Measurements from ENCODE around the gene STRN4.
"Not testable (repeated sequence)": the region's sequence is repeated elsewhere in the genome, so short reads cannot be mapped to it uniquely, and the experiment has no call there.

Gene STRN4

GRCh38 chr19:46772170-46773017 is 26.1 kb upstream of the STRN4 start:
- DNase-seq = peak; percentile 19

DNA sequence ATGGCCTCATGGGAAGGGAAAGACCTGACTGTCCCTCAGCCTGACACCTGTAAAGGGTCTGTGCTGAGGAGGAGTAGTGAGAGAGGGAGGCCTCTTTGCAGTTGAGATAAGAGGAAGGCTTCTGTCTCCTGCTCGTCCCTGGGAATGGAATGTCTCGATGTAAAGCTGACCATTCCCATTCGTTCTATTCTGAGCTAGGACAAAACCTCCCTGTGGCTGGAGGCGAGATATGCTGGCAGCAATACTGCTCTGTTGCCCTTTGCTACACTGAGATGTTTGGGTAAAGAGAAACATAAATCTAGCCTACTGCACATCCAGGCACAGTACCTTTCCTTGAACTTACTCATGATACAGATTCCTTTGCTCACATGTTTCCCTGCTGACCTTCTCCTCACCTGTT is 22.5 kb upstream of the STRN4 start:
- not testable (repeated sequence) for DNase-seq

DNA sequence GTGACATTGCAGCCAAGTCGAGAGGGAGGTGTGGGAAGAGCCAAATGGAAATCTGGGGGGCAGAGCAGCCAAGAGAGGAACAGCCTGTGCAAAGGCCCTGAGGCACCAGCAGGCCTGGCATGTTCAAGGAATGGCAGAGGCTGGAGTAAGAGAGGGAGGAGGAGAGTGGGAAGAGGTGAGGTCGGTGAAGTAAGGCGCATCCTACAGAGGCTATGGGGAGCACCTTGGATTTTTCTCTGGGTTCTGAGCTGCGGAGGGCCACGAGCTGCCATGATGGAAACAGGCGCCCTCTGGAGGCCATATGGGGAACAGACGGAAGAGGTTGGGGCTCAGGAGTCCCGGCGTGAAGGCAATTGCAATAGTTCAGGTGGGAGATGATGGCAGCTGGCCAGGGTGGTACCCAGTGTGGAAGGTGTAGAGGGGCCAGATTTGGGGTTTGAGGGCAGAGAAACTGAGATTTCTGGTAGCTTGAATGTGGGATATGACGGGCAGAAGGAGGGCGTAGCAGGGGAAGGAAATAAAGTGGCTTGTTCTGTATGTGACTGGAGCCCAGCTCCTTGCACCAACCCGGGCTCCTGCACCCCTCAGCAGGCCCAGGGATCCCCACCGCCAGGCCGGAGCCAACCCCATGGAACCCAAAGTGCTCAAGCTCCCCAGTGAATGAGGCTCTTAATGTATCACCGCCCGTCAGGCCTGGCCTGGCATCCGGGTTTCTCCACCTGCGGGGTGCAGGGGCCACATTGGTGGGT is 20.5 kb upstream of the STRN4 start:
- no peak for DNase-seq

- no peak for DNase-seq
Measured at GRCh38 chr19:46764817-46765291, 18.6 kb upstream of the STRN4 start.

GRCh38 chr19:46762245-46762890 is 16.1 kb upstream of the STRN4 start:
- DNase-seq = no peak

DNA sequence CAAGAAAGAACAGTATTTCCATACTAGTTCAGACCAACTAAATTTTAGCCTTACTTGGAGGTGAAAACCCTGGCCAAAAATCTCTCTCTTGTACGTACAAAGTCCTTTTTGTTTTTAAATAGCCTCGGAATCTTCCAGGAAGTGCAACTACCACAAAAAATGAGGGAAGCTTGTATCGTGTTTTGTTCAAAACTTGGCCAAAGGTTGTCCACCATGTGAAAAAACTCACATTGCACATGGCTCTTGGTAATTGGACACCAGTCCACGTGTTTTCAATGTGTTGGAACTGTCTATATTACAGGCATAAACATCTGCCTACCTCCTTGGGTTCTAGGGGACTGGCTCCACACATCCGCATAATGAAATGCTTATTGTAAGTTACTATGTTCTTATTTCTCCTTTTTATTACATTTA is 15.2 kb upstream of the STRN4 start:
- DNase-seq = no peak

- not testable (repeated sequence) for DNase-seq
Measured at GRCh38 chr19:46760897-46761296, 14.6 kb upstream of the STRN4 start.

GRCh38 chr19:46760363-46760762 is 14.1 kb upstream of the STRN4 start:
- no peak for DNase-seq

GRCh38 chr19:46759817-46760333 is 13.6 kb upstream of the STRN4 start:
- no peak for DNase-seq

GRCh38 chr19:46759206-46759605 is 13.0 kb upstream of the STRN4 start:
- no peak for DNase-seq

GRCh38 chr19:46756544-46756888 is 10.3 kb upstream of the STRN4 start:
- no peak for DNase-seq

GRCh38 chr19:46755853-46756543 is 9.7 kb upstream of the STRN4 start:
- DNase-seq = no peak

GRCh38 chr19:46755077-46755852 is 9.0 kb upstream of the STRN4 start:
- no peak for DNase-seq

DNA sequence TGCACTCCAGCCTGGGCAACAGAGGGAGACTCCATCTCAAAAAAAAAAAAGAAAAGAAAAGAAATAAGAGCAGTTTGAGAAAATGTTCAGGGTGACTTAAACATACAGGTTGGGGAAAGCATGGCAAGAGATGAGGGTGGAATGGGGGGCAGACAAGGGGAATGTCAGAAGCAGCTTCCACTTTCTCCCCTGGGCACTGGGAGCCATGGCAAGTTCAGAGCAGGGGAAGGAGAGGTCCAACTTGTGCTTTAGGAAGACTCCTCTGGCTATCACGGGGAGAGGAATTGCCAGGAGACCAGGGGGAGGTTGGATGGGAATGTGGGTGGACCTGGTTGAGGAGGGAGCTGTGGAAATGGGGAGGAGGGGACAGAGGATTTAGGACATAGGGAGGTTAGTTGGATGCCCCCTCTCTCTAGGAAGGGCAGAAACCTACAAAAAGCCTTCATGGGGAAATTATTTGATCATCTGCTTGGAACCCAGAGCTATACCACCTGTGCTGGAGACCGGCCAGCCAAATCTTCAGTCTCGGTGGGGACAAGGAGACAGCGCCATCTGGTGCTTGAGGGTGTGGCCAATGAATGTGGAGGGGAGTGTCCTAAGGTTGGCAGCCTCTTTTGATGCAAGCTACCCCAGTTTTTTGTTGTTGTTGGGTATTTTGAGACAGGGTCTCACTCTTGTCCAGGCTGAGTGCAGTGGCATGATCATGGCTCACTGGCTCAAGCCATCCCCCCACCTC is 7.3 kb upstream of the STRN4 start:
- DNase-seq = peak; percentile 26

- DNase-seq = no peak
Measured at GRCh38 chr19:46748325-46749109, 2.3 kb upstream of the STRN4 start.

- peak; percentile 17 for DNase-seq
Measured at GRCh38 chr19:46745521-46746280, 549 bp downstream of the STRN4 start, which contains the start of gene FKRP. Gene FKRP (plus strand): TSS chr19:46746057. CDS start chr19:46755451, 9,394 bp downstream.

DNA sequence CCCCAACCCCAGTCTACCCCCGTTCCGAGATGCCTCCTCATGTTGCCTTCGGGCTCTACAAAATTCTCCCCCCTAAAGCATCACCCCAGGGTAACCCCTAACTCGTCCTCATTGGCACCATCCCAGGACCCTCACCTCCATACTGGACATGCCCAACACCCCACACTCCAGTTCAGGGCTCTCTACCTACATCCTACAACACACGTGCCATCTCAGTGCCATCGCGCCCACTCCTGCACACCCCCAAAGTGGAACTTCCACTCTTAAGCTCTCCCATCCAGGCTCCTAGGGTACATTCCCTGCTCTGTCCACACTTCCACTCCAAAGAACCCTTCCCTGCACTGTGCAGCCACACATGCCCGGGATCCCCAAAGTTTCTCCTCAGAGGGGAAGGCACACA is 1.2 kb downstream of the STRN4 start:
- no peak for DNase-seq

- no peak for DNase-seq
Measured at GRCh38 chr19:46744005-46744691, 2.1 kb downstream of the STRN4 start.

All from DMS79 treated with DMSO at 0.1 percent for 48 hours (cell line).